ENCODE measurements around the gene LGALS7B.
"Not testable (repeated sequence)": the region's sequence is repeated elsewhere in the genome, so short reads cannot be mapped to it uniquely, and the experiment has no call there.

Gene LGALS7B

GRCh38 chr19:38788478-38789243, at the start of gene LGALS7B:
Gene LGALS7B (plus strand): TSS chr19:38789200. CDS start chr19:38789227, 27 bp downstream.
- no peak for DNase-seq

GRCh38 chr19:38739440-38740256, 49.4 kb upstream of the LGALS7B start:
- no peak for DNase-seq

- DNase-seq, result no peak
Measured at GRCh38 chr19:38740257-38740592, 48.8 kb upstream of the LGALS7B start.

- DNase-seq, result no peak
Measured at GRCh38 chr19:38740932-38741331, 48.1 kb upstream of the LGALS7B start.

- no peak for DNase-seq
Measured at GRCh38 chr19:38741670-38742069, 47.3 kb upstream of the LGALS7B start.

- DNase-seq, result no peak
Measured at GRCh38 chr19:38742296-38742695, 46.7 kb upstream of the LGALS7B start.

GRCh38 chr19:38742906-38743305, 46.1 kb upstream of the LGALS7B start:
- DNase-seq, result no peak

GRCh38 chr19:38743394-38744297, 45.4 kb upstream of the LGALS7B start:
- no peak for DNase-seq

- no peak for DNase-seq
Measured at GRCh38 chr19:38744298-38744681, 44.7 kb upstream of the LGALS7B start, which contains the start of gene CAPN12. Gene CAPN12 (minus strand): TSS chr19:38744474. CDS start chr19:38744165, 309 bp downstream.

- DNase-seq, result no peak
Measured at GRCh38 chr19:38744874-38745273, 44.1 kb upstream of the LGALS7B start.

GRCh38 chr19:38745316-38745715, 43.7 kb upstream of the LGALS7B start:
- no peak for DNase-seq

- not testable (repeated sequence) for DNase-seq
Measured at GRCh38 chr19:38753783-38754182, 35.2 kb upstream of the LGALS7B start.

- DNase-seq, result not testable (repeated sequence)
Measured at GRCh38 chr19:38754196-38754595, 34.8 kb upstream of the LGALS7B start.

- DNase-seq, result no peak
Measured at GRCh38 chr19:38759590-38760003, 29.4 kb upstream of the LGALS7B start.

GRCh38 chr19:38760805-38761517, 28.0 kb upstream of the LGALS7B start:
- not testable (repeated sequence) for DNase-seq

- DNase-seq, result not testable (repeated sequence)
Measured at GRCh38 chr19:38761884-38762389, 27.1 kb upstream of the LGALS7B start.

GRCh38 chr19:38763795-38764220, 25.2 kb upstream of the LGALS7B start:
- DNase-seq, result no peak

- no peak for DNase-seq
Measured at GRCh38 chr19:38765214-38765613, 23.8 kb upstream of the LGALS7B start.

- DNase-seq, result no peak
Measured at GRCh38 chr19:38766276-38767047, 22.5 kb upstream of the LGALS7B start.

GRCh38 chr19:38769635-38770211, 19.3 kb upstream of the LGALS7B start:
- no peak for DNase-seq
